Left cardiac atrium (tissue), 4 donors: ENCODE results near the gene LIPA. TPM values are rescaled to one million over a fixed set of nuclear protein-coding genes. Genes with fewer than 3 reads are reported as not detected.
A peak's percentile ranks its signal among the peaks of the same experiment; 100 is the strongest.
"Not testable (repeated sequence)": the region's sequence is repeated elsewhere in the genome, so short reads cannot be mapped to it uniquely, and the experiment has no call there.

Experiments used
- ATAC-seq, 2 donors: fragments of 200-7000 bp; cut with Tn5 transposase; one replicate each; pipeline ENCODE4 v1.9.1; 2020; ENCODE audit warnings: mild to moderate bottlenecking in 2 of 2, moderate library complexity in 2 of 2
- DNase-seq: peaks from one replicate; pipeline ENCODE4 v3.0.0-alpha.2; 2020
- intact Hi-C, 2 donors: fragments of 100-400 bp; cut with DNase I; formaldehyde crosslinking; loops; one replicate each; pipeline versions ENCODE4 v1.14.1 to v1.15.1; 2022 to 2023
- total RNA-seq, 2 donors: library from RNA; stranded (reverse); fragmentation: NEBNext Ultra II Directional; extraction: Animal tissue kit (Norgen Biotek cat#: 25700); gene quantifications; one replicate each; pipeline ENCODE4 v1.2.1, GENCODE V29; 2021
- donor health status: DM: no; HTN: yes; CAD: no.
- donor health status: DM: no; HTN: yes; CAD: no; lungs with severe emphysema.
- donor health status: DM: yes; HTN: yes; CAD: no.
- donor health status: Dilated cardiomyopathy.

The LIPA gene
- total RNA-seq, 2 donors from 2014 or later = 35.8 to 45.7 TPM

- ATAC-seq (no peak), DNase-seq (no peak)
- intact Hi-C loops = loop anchor here (2.0 to 10.0 kb wide), 3 partner anchors 281 to 379 kb away; no protein-coding TSS in a partner anchor
Measured at GRCh38 chr10:89216056-89216455, 35.5 kb downstream of the LIPA start.

DNA sequence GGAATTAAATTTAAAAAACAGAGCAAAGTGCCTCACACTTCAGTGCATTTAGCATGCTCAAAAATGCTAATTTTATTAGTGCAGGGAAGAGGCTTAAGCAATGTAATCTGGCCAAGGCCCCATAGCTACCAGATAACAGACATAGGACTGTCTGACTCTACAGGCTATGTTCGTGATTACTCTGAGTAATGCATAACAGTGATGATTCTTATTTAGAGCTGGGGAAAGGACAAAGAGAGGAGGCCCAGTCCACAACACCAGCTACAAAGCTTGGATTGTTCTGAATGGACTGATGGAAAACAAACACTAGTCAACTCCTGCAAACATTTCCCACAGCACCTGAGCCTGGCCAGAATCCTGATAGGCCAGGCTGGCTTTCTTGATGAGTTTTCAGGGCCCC, 36.1 kb downstream of the LIPA start:
- DNase-seq = no peak
- ATAC-seq = no peak
- intact Hi-C loops = loop anchor here (5.0 to 10.0 kb wide), 2 partner anchors 281 to 378 kb away; no protein-coding TSS in a partner anchor

DNA sequence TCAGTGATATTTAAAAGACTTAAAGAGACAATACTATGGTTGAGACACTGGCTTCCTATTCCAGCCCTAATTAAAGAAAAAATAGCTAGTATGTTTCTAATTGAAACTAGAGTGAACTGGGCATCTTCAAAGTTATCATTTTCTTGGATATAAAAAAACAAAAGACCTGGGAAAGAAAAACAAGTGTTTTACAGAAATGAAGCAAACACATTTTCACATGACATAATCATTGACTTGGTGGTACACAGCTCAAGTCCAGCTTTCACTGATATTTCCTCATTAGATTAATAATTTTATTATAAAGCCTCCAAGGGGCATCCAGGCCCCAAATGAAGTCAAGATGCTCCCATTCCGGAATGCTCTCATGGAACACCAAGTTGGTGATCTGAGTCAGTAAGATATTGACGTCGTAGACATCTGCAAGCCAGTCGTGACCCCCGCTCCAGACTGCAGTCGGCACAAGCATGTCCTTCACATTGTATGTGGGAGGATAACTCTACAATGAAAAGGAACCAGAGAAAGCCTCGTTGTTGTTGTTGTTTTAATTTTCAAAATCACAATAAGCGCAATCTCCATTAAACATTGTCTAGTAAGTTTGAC, 36.9 kb downstream of the LIPA start:
- DNase-seq (no peak), ATAC-seq (no peak)
- intact Hi-C loops = loop anchor here (1.0 to 10.0 kb wide), 4 partner anchors 182 to 377 kb away; no protein-coding TSS in a partner anchor

GRCh38 chr10:89213191-89213808, 38.3 kb downstream of the LIPA start:
- ATAC-seq (peak in 1 of 2 donors; percentile 62), DNase-seq (no peak)
- intact Hi-C loops = loop anchor here in 1 of 2 donors (5.0 to 10.0 kb wide), 2 partner anchors 181 to 278 kb away; no protein-coding TSS in a partner anchor

DNA sequence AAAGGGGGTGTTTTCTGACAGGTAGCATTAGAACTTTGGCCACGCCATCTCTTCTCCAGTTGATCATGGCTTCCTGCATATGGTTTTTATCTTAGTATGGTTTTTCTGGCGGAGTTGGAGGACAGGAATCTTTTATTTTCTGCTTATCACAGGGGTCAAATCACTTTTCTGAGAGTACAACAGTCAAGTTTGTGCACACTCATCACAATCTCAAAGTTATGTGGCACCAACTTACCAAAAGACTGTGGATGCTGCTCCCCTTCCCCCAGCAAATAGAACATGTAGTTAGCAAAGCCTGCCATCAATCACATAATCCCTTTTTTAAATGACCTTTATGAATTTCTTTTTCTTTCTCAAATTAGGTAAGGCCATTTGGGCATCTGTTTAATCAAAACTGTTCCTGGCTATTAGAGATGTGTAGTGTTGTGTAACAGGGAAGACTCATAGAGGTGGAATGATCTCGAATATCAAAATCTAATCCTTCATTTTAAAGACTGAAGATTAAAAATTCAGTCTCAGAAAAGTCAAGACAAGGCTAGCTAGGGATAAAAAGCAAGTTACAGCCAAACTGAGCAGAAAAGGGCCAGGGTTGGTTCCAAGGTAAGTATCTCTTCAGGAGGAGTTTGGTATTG, 40.7 kb downstream of the LIPA start:
- no peak for ATAC-seq
- intact Hi-C loops = loop anchor here in 1 of 2 donors (5.0 to 10.0 kb wide), 2 partner anchors 179 to 276 kb away; no protein-coding TSS in a partner anchor
- no peak for DNase-seq

DNA sequence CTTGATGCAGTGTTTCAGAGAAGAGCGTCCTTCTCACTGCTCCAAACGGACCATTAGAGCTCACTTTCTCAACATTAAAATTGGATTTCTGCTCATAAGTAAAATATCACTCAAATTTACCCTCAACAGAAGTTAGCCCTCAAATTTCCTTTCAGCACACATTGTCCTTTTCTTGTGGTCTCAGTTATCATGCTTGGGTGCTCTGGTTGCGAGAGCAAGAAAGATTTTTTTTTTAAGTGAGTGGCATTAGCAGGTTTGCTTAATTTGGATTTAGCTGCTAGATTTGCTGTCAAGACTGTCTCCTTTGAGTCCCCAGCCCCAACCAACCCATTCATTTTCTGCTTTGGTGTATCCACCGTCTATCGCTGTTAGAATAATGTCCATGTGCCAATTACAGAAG, 41.9 kb downstream of the LIPA start:
- no peak for ATAC-seq
- DNase-seq = no peak
- intact Hi-C loops = loop anchor here in 1 of 2 donors (5.0 to 10.0 kb wide), 3 partner anchors 177 to 375 kb away; no protein-coding TSS in a partner anchor

- DNase-seq (peak; percentile 69), ATAC-seq (peak; percentile 56 to 73)
- intact Hi-C loops = loop anchor here in 1 of 2 donors (10.0 kb wide), 1 partner anchor 373 kb away; no protein-coding TSS in a partner anchor
Measured at GRCh38 chr10:89207801-89208551, 43.6 kb downstream of the LIPA start.

- intact Hi-C loops = loop anchor here in 1 of 2 donors (10.0 kb wide), 1 partner anchor 372 kb away; no protein-coding TSS in a partner anchor
- DNase-seq = peak; percentile 89
- peak; percentile 90 to 95 for ATAC-seq
Measured at GRCh38 chr10:89207181-89207800, 44.3 kb downstream of the LIPA start, which contains the start of gene CH25H. TSS of gene CH25H (minus strand) at chr10:89207317. CDS start at chr10:89207292, 25 bp downstream.

DNA sequence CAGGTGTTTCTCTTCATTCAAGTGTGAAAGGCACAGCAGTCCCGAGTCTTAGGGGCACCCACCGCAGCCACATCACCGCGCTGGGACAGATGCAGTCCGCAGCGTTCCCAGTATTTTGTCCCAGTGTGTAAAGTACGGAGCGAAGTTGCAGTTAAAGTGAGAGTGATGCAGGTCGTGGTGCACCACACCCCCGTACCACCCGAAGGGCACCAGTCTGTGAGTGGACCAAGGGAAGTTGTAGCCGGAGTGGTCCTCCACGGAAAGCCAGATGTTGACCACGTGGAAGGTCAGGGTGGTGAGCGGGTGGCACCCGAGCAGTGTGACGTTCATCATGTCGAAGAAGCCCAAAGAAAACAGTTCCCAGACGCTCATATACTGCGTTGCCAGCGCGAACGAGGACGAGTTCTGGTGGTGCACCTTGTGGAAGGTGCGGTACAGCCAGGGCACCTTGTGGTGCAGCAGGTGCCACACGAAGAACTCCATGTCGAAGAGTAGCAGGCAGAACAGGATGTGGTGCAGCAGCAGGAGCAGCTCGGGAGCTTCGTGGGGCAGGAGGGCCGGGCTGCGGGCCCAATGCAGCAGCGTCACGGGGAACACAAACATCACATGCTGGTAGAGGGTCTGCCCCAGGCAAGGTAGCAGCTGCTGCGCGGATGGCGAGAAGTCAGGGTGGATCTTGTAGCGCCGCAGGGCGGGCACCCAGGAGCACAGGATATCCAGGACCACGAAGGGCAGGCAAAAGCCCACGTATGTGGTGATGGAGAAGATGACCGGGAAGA, 45.0 kb downstream of the LIPA start:
- intact Hi-C loops = loop anchor here in 1 of 2 donors (10.0 kb wide), 1 partner anchor 372 kb away; no protein-coding TSS in a partner anchor
- peak; percentile 56 to 57 for ATAC-seq
- DNase-seq = no peak

DNA sequence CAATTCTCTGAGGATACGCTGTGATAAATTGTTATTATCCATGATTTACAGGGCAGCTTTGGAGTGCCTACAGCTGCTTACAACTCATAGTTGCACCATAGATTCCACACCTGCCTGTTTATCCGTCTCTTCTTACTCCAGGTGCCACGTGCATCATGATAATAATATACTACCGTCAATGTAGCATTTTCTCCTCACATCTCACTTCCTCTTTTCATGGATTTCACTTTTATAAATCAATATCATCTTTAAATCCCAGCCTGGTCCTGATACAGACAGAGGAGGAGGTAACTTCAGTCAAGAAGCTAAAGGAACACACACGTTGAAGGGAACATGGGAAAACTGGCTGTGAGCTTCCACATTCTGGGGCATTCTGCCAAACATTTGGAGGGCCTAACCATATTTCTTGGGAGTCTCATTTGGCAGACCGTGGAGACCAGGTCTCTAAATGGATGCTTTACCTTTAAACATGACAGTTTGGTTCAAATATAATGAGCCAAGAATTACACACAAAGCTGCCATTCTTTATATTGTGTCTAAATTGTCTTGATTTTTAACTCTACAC, 46.9 kb downstream of the LIPA start:
- DNase-seq (no peak), ATAC-seq (no peak)
- intact Hi-C loops = loop anchor here in 1 of 2 donors (10.0 kb wide), 1 partner anchor 370 kb away; no protein-coding TSS in a partner anchor

GRCh38 chr10:89203237-89203636, 48.3 kb downstream of the LIPA start:
- intact Hi-C loops = loop anchor here in 1 of 2 donors (10.0 kb wide), 1 partner anchor 368 kb away; no protein-coding TSS in a partner anchor
- DNase-seq = no peak
- ATAC-seq = no peak

- ATAC-seq (no peak), DNase-seq (no peak)
- intact Hi-C loops = loop anchor here in 1 of 2 donors (10.0 kb wide), 1 partner anchor 367 kb away; no protein-coding TSS in a partner anchor
Measured at GRCh38 chr10:89202033-89202425, 49.5 kb downstream of the LIPA start.

GRCh38 chr10:89201345-89202032, 50.1 kb downstream of the LIPA start:
- intact Hi-C loops = loop anchor here in 1 of 2 donors (10.0 kb wide), 1 partner anchor 367 kb away; no protein-coding TSS in a partner anchor
- ATAC-seq (no peak), DNase-seq (no peak)

GRCh38 chr10:89197473-89197872, 54.1 kb downstream of the LIPA start:
- intact Hi-C loops = no loop called here
- ATAC-seq (no peak), DNase-seq (no peak)

- ATAC-seq, intact Hi-C loops, DNase-seq: not testable (repeated sequence)
Measured at GRCh38 chr10:89191301-89191700, 60.3 kb downstream of the LIPA start.

DNA sequence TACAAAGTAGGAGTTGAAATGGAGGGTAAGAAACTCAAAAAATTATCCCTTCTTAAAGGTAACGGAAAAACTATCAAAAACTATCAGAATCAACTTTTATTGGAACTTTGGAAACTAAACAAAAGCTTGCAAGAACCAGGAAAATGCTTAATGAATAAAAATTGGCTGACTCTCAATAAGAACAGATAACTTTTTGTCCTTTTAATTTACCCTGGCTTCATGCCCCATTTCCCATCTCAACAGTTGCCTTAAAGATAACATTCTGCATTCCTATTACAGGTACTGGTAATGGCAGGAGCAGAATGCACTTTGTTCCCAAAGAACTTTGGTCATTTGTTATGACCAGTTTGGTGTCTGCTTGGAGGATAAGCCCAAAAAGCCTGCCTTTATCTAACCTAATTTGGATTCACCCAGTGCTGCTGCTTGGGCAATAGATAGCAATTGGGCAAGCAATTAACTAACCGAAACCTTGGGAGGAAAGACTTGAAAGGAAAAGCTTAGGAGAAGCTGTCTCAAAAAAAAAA, 62.3 kb downstream of the LIPA start:
- ATAC-seq = no peak
- intact Hi-C loops = no loop called here

More for the DNA sequence above, 62.3 kb downstream of the LIPA start:
- DNase-seq = no peak
